VCaP (cell line): ENCODE measurements around the gene ANKRD11.

Experiments used
- H3K27ac ChIP-seq: fragments of 450-650 bp; 2 replicates; pipeline ENCODE4 v1.5.1; 2017
- TF ChIP-seq, protein P1 (sequence below): fragments of 450-650 bp; conservative IDR thresholded peaks from 2 replicates; pipeline ENCODE4 v1.5.1; 2017; ENCODE audit warnings: mild to moderate bottlenecking, moderate library complexity

ANKRD11 gene

DNA sequence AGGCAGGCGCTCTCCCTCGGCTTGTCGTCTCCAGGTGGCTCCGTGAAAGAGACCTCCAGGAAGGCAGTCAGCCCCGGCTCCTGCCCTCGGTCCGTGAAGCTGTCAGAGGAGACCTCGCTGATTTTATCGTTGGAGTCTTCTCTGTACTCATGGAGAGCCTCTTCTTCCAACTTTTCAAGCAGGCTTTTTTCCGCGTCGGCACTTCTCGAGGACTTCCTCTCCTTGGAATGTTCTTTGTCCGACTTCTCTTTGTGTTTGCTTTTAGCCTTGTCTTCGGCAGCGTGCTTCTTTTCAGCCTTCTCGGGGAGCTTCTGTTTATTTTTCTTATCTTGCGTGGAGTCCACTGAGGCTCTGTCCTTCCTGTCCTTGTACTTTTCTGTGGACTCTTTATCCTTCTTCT lies 207.8 kb downstream of the ANKRD11 start:
- TF ChIP-seq, protein P1, sequence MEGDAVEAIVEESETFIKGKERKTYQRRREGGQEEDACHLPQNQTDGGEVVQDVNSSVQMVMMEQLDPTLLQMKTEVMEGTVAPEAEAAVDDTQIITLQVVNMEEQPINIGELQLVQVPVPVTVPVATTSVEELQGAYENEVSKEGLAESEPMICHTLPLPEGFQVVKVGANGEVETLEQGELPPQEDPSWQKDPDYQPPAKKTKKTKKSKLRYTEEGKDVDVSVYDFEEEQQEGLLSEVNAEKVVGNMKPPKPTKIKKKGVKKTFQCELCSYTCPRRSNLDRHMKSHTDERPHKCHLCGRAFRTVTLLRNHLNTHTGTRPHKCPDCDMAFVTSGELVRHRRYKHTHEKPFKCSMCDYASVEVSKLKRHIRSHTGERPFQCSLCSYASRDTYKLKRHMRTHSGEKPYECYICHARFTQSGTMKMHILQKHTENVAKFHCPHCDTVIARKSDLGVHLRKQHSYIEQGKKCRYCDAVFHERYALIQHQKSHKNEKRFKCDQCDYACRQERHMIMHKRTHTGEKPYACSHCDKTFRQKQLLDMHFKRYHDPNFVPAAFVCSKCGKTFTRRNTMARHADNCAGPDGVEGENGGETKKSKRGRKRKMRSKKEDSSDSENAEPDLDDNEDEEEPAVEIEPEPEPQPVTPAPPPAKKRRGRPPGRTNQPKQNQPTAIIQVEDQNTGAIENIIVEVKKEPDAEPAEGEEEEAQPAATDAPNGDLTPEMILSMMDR, result no peak
- no peak overlapping the region for H3K27ac ChIP-seq

DNA sequence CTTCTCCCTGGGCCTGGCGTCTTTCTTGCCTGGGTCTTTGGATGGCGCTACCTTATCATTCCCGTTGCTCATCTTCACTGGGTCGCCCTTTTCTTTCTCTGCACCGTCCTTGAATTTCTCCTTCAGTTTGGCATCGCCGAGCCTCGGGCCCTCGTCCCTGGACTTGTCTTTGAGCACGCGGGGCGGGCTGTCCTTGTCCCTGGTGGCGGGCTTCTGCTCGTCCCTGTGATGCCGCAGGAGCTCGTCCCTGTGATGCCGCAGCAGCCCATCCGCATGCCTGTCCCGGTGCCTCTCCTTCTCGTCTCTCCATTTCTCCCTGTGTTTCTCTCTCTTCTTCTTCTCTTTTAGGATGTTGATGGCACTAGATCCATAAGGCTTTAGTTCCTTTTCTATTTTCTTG lies 208.5 kb downstream of the ANKRD11 start:
- TF ChIP-seq, protein P1, result no peak
- H3K27ac ChIP-seq, result no peak overlapping the region

DNA sequence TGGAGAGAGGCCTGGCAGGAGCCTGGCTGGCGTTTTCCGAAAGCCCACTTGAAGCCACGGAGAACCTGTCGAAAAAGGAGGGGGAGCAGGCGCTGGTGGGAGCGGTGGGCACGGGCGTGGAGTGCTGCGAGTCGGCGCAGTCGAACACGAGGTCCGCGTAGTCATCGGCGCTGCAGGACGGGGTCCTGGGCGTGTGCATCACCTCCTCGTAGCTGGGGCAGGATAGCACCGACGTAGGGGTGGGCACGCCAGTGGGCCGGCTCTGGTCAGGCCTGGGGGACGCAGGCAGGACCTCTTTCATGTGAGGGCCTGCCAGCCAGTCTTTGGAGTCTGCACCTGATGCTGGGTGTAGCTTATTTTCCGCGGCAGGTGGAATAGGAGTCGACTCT lies 209.2 kb downstream of the ANKRD11 start:
- TF ChIP-seq, protein P1, result no peak

DNA sequence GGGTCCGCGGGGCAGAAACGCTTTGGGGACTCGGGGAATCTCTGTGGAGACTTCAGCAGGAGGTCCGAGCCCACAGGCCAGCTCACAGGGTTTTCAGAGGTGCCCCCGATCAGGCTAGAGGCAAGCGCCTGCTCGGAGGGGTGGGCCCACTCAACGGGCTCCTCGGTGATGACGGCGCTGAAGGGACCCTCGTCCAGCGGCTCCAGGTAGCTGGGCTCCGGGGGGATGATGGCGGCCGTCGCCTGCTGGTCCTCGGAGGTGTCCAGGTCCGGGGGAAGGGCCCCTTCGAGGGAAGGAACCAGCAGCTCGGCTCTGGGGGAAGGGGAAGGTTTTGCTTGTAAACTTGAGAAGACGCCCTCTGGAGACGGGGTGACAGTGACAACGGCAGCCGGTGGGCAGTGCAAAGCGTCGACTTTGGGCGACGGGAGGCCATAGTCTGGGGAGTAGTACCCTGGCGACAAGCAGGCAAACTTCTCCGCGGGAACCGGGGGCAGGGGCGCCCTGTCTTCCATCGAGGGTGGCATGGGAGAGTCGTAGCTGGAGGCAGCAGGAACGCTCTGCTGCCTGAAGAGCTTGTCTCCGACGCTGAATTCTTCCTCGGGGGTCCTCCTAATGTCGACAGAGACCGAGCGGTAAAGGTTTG lies 209.7 kb downstream of the ANKRD11 start:
- H3K27ac ChIP-seq, result no peak overlapping the region
- TF ChIP-seq, protein P1, result no peak

More for the DNA sequence above, 209.2 kb downstream of the ANKRD11 start:
- no peak overlapping the region for H3K27ac ChIP-seq

GRCh38 chr16:89279666-89280481 lies 210.5 kb downstream of the ANKRD11 start:
- no peak overlapping the region for H3K27ac ChIP-seq

DNA sequence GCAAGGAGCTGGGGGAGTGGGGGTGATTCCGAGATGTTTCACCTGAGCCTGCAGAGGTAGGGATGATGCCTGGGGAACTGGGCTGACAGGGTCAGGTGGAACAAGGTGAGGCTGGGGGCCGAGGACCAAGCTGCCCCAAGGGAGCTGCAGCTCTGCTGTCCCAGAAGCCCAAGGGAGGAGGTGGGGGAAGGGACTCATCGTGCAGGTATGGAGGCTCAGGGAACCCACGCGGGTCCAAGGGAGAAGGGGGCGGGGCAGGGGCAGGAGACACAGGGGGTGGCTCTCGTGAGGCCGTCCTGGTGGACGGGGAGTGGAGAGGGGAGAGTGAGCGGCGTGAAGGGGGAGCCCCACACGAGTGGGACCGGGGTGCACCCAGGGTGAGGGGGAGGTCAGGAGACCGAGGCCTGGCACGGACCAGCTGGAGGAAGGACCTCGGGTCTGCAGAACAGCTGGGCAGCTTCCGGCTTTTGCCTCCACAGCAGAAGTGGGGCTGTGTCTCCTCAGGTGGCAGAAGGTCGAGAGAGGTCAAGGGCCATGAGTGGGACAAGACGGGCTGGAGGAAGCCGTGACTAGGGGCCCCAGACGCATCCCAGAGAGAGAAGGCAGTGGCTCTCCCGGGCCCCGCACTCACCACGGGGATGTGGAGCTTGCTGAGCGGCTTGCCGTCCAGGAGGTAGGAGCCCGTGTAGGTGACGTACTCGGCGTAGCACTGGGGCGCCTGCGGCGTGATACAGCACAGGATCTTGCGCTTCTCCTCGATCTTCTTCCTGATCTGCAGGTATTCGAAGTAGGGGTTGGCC lies 211.7 kb downstream of the ANKRD11 start:
- TF ChIP-seq, protein P1, result no peak
- H3K27ac ChIP-seq, result no peak overlapping the region

More at GRCh38 chr16:89279666-89280481, 210.5 kb downstream of the ANKRD11 start:
- TF ChIP-seq, protein P1, result no peak
